GM06990 (cell line): Measurements from ENCODE around the gene GPR61.
A peak's percentile ranks its signal among the peaks of the same experiment; 100 is the strongest.

Source experiments
- DNase-seq: peaks from one replicate; pipeline ENCODE4 v3.0.0-alpha.2; 2011; ENCODE audit not compliant: insufficient read length; ENCODE audit errors: extremely low read depth
- H3K27me3 ChIP-seq: replicated peaks from 2 replicates; pipeline ENCODE4 v1.6.0; 2011; ENCODE audit warnings: low read length; ENCODE audit not compliant: control insufficient read depth, insufficient read depth
- H3K36me3 ChIP-seq: 2 replicates; pipeline ENCODE4 v1.5.1; 2011; ENCODE audit warnings: low read length; ENCODE audit not compliant: control insufficient read depth, insufficient read depth
- H3K4me3 ChIP-seq: replicated peaks from 2 replicates; pipeline ENCODE4 v1.5.1; 2011; ENCODE audit warnings: low read depth, mild to moderate bottlenecking, control low read depth, low read length
- TF ChIP-seq, protein P1 (sequence below): IDR thresholded peaks from 2 replicates; pipeline ENCODE4 v1.5.1; 2011; ENCODE audit warnings: low read length, control low read depth, mild to moderate bottlenecking, inconsistent platforms; ENCODE audit not compliant: insufficient read depth, poor library complexity, severe bottlenecking

The GPR61 gene

DNA sequence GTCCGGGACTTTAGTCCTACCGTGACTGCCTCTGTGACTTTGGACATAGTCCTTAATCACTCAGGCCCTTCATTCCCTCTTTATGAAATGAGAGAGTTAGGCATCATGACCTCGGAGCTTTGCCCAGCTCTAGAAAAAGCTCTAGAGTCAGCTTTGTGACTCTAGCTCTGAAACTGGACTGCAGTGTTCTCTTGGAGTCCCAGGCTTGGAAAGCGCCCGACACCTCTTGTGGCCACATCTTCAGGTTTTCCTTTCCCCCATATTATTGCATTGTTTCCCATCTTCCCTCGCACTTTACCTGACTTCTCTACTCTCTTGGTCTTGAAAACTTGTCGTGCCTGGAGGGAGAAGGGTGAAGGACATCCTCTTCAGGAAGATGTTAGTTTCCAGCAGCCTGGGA lies 17.6 kb upstream of the GPR61 start:
- H3K27me3 ChIP-seq = no peaks in the 10 kb centered on the region
- DNase-seq = no peak
- H3K36me3 ChIP-seq = no peaks in the 10 kb centered on the region
- TF ChIP-seq, protein P1, sequence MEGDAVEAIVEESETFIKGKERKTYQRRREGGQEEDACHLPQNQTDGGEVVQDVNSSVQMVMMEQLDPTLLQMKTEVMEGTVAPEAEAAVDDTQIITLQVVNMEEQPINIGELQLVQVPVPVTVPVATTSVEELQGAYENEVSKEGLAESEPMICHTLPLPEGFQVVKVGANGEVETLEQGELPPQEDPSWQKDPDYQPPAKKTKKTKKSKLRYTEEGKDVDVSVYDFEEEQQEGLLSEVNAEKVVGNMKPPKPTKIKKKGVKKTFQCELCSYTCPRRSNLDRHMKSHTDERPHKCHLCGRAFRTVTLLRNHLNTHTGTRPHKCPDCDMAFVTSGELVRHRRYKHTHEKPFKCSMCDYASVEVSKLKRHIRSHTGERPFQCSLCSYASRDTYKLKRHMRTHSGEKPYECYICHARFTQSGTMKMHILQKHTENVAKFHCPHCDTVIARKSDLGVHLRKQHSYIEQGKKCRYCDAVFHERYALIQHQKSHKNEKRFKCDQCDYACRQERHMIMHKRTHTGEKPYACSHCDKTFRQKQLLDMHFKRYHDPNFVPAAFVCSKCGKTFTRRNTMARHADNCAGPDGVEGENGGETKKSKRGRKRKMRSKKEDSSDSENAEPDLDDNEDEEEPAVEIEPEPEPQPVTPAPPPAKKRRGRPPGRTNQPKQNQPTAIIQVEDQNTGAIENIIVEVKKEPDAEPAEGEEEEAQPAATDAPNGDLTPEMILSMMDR = no peak
- no peak overlapping the region for H3K4me3 ChIP-seq

DNA sequence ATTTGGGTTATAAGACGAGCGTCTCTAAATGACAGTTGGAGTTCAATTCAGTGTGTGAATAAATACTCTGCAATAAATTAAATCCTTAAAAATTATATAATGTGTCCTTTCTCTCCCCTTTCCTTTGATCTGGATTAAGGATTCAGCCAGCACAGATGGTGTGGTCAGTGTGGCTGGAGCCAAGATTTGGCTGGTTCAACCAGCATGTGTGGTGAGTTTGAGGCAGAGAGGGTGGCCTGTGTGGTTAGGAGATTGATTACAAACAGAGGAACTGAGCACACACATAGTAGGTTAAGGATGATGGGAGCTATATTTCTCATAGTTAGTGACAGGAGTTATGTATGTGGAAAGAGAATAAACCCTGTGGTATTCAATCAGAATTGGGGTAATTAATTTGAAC lies 16.0 kb upstream of the GPR61 start:
- H3K27me3 ChIP-seq = no peaks in the 10 kb centered on the region
- no peak overlapping the region for H3K4me3 ChIP-seq
- TF ChIP-seq, protein P1 = no peak
- H3K36me3 ChIP-seq = no peaks in the 10 kb centered on the region
- no peak for DNase-seq

DNA sequence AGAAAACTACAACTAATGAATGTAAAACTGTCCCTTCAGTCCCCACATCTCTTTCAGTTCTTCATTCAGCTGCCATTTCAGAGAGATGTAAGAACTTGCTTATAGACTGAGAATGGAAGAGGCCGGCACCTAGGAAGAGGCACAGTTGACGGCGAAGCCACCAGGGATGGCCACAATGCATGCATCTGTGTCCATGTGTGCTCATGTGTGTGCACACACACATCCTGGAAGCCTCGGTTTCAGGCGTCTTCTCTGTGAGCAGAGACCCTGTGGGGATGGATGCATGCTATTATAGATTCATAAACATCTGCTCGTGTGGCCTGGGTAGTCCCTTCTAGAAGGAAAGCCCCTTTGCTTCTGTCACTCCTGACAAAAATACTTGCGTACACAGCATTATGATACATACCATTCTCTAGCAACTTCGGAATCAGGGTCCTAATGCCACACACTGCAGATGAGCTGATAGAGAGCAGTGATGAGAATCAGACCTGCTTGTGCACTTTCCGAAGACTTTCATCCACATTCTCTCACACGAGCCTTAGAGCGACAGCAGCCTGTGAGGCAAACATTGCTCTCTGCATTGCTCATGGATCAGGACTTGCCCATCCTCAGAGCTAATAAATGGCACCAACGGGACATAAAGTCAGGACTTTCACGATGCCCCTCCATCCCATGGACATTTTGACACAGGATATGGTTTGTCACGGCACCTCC lies 12.4 kb upstream of the GPR61 start:
- no peaks in the 10 kb centered on the region for H3K36me3 ChIP-seq
- H3K27me3 ChIP-seq = no peaks in the 10 kb centered on the region
- no peak overlapping the region for H3K4me3 ChIP-seq
- TF ChIP-seq, protein P1 = no peak
- DNase-seq = peak; percentile 58

DNA sequence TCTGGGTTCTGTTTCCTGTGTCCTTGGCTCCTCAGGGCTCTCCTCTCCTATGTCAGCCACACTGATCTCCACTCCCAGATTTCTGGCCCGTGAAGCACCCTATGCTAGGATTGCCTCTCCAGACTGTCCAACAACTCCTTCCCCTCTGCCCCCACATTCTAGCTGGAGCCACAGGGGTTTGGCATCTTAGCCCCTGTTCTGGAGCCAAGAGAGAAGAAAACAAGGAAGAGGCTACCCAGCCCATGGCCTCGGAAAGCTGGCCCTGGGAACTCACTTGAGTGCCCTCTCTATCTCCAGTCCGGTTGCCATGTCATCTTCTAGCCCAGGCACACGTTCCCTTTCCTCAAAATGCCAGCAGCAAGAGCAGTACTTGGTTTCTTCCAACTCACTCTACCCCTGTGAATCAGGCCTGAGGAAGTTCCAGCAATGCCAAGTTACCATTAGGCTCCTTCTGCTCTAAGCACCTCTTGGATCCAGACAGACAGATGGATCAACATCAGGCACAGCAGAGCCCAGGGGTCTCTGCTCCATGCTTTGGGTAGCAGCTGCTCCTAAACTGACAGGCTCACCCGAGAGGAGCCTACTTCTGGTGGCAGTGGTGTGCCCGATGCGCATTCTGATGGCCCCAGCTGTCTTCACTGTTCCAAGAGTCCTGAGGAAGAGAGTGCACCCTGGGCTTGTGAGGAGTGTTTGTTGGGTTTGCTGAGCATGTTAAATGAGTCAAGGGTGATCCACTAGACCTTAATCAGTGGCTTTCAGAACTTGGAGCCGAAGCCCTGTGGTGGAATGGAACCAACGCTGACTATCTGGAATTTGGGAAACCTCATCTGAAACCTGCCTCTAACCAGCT lies 11.6 kb upstream of the GPR61 start:
- no peaks in the 10 kb centered on the region for H3K27me3 ChIP-seq
- DNase-seq = no peak
- H3K4me3 ChIP-seq = no peak overlapping the region
- TF ChIP-seq, protein P1 = no peak
- no peaks in the 10 kb centered on the region for H3K36me3 ChIP-seq

DNA sequence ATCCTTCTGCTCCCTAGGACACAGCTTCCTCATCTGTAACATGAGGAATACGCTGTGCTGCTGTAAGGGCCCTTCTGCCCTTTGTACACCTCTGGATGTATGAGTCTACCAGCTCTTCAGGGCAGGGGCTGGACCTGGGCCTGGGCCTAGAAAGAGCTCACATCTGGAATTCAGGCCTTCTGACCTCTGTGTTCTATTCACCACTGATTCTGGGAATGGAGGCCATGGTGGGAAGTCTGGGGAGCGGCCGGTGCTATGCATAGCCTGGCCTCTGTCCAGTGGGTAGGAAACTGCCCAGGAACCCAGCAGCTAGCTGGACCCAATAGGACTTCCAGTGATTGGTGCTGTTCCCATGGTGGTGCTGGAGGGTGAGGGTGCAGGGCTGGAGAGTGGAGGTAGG lies 11.0 kb upstream of the GPR61 start:
- H3K36me3 ChIP-seq = no peaks in the 10 kb centered on the region
- TF ChIP-seq, protein P1 = no peak
- DNase-seq = no peak
- H3K27me3 ChIP-seq = no peaks in the 10 kb centered on the region
- H3K4me3 ChIP-seq = no peak overlapping the region
